HUES6 (cell line): ENCODE results near the gene NOD1.
"Not testable (repeated sequence)": the region's sequence is repeated elsewhere in the genome, so short reads cannot be mapped to it uniquely, and the experiment has no call there.

Experiments
- H3K27ac ChIP-seq: 2 replicates; pipeline ENCODE4 v1.7.0; 2013; ENCODE audit warnings: low read depth, mild to moderate bottlenecking, low read length, inconsistent platforms
- H3K27me3 ChIP-seq: 2 replicates; pipeline ENCODE4 v1.6.1; 2013; ENCODE audit warnings: low read length; ENCODE audit not compliant: control insufficient read depth, insufficient read depth
- H3K36me3 ChIP-seq: 2 replicates; pipeline ENCODE4 v1.6.1; 2013; ENCODE audit warnings: low read length; ENCODE audit not compliant: control insufficient read depth, insufficient read depth
- H3K4me1 ChIP-seq: 2 replicates; pipeline ENCODE4 v1.6.1; 2013; ENCODE audit warnings: low read length; ENCODE audit not compliant: control insufficient read depth, insufficient read depth
- H3K4me3 ChIP-seq: 2 replicates; pipeline ENCODE4 v1.5.1; 2013; ENCODE audit warnings: low read depth, low read length
- H3K9ac ChIP-seq: one replicate; pipeline ENCODE4 v1.6.1; 2013; ENCODE audit warnings: mild to moderate bottlenecking, low read length
- H3K9me3 ChIP-seq: 2 replicates; pipeline ENCODE4 v1.6.1; 2013; ENCODE audit warnings: low read depth, low read length; ENCODE audit not compliant: control insufficient read depth, insufficient read depth

Gene NOD1, protein sequence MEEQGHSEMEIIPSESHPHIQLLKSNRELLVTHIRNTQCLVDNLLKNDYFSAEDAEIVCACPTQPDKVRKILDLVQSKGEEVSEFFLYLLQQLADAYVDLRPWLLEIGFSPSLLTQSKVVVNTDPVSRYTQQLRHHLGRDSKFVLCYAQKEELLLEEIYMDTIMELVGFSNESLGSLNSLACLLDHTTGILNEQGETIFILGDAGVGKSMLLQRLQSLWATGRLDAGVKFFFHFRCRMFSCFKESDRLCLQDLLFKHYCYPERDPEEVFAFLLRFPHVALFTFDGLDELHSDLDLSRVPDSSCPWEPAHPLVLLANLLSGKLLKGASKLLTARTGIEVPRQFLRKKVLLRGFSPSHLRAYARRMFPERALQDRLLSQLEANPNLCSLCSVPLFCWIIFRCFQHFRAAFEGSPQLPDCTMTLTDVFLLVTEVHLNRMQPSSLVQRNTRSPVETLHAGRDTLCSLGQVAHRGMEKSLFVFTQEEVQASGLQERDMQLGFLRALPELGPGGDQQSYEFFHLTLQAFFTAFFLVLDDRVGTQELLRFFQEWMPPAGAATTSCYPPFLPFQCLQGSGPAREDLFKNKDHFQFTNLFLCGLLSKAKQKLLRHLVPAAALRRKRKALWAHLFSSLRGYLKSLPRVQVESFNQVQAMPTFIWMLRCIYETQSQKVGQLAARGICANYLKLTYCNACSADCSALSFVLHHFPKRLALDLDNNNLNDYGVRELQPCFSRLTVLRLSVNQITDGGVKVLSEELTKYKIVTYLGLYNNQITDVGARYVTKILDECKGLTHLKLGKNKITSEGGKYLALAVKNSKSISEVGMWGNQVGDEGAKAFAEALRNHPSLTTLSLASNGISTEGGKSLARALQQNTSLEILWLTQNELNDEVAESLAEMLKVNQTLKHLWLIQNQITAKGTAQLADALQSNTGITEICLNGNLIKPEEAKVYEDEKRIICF

DNA sequence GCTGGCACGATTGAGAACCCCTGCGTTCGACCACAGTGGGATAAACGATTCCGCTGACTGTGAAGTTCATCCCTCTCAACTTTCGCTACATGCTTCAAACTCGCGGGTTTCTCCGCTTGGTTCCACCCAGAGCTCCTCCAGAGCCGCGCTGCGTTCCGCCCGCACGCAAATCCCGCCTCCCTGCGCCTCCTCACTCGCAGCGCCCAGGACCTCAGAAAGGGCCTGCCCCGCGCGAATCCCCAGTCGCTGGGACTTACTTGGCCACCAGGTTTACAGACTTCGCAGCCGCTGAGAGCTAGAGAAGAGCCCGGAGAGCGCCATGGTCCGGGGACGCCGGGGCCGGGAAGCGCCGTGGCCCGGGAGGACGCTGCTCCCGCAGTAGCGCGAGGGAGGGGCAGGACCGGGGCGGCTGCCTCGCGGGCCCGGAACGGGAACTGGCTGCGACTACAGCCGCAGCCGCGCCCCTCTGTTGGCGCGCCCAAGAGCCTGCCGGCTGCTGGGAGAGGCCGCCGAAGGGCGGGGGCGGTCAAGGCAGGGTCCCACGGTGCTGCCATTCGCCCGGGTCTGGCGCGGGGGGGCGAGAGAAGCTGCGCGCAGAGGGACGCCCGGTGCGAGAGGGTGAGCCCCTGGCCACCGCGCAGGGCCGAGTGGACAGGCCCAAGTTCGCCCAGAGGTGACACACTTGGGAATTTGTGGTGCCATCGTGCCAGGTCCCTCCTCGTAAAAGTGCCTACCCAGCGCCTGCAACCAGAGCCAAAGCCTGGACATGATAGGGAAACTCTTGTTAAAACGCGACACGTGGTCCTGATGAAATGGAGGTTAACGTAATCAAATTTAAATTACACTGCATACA is at the start of gene NOD1:
TSS of gene NOD1 (minus strand) at position 436 of the 853 bp plus-strand sequence. CDS start 21,863 bp downstream, outside the sequence.
- H3K9me3 ChIP-seq: no peaks in the 10 kb centered on the region; the same call in 1 of the 2 replicates
- peak within 1 kb of the TSS; percentile 89 for H3K9ac ChIP-seq
- peaks cover 30% of the 10 kb centered on the region for H3K4me1 ChIP-seq
- H3K27me3 ChIP-seq: peaks cover 2% of the 10 kb centered on the region; the same call in 1 of the 2 replicates
- no peaks in the 10 kb centered on the region; the same call in 1 of the 2 replicates for H3K36me3 ChIP-seq
- peak within 1 kb of the TSS; percentile 90; the same call in 1 of the 2 replicates for H3K27ac ChIP-seq
- H3K4me3 ChIP-seq: peak within 1 kb of the TSS; percentile 65

DNA sequence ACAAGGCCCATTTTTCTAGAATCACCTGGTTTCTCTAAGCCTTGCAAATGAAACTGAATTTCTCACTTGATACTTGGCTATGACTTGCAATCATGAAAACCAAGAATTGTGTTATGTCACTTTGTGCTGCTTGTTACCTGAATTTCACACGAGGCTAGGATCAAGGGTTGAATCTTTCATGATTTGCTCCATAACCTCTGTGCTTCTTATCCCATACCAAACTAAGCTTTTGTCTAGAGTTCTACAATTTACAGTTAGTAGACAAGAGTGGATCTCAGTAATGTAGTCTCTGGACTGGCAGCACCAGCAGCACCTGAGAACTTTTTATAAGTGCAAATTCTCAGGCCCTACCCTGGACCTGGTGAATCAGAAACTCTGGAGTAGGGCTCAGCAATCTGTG is 48.7 kb upstream of the NOD1 start:
- not testable (repeated sequence) for H3K36me3 ChIP-seq, H3K9ac ChIP-seq, H3K4me3 ChIP-seq, H3K9me3 ChIP-seq, H3K27ac ChIP-seq, H3K27me3 ChIP-seq, H3K4me1 ChIP-seq

DNA sequence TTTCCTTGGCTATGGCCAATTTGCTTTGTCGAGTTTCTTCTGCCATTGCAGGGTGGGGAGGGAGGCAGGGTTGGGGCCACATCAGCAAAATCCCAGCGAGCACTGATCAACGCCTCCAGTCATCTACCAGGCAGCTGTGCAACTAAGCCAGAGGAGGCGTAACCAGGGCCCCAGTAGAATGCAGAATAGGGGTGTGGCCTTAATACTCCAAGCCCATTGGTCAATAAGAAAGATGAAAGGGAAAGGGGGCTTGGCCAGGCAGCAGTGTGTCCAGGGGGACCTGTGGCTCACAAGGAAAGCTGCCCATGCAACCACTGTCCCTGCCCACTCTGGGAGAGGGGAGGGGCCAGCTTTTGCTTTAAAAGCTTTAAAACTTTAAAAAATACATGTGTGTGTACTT is 47.6 kb upstream of the NOD1 start:
- H3K4me3 ChIP-seq: no peak overlapping the region
- H3K27me3 ChIP-seq: no peaks in the 10 kb centered on the region
- no peaks in the 10 kb centered on the region for H3K9me3 ChIP-seq
- H3K4me1 ChIP-seq: peaks cover 2% of the 10 kb centered on the region; the same call in 1 of the 2 replicates
- no peak overlapping the region for H3K9ac ChIP-seq
- H3K36me3 ChIP-seq: no peaks in the 10 kb centered on the region
- H3K27ac ChIP-seq: no peak overlapping the region

DNA sequence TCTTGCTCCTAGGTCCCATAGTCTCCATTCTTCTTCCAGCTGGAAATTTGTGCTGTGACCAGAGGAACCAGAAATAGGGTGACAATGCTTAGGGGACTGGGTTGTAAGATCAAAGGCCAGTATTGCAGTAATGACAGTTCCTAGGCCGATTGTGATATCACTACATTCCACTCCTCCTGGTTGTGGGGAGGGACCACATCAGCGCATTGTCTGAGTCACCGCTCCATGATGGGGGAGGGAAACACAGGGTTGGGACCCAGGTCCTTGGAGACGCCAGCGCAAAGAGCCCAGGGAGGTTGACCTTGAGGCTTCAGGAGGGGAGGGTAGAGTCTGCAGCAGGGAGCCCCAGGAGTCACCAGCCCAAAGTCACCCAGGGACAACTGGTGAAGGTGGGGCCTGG is 46.8 kb upstream of the NOD1 start:
- no peak overlapping the region for H3K9ac ChIP-seq
- peaks cover 9% of the 10 kb centered on the region; the same call in 1 of the 2 replicates for H3K4me1 ChIP-seq
- H3K9me3 ChIP-seq: no peaks in the 10 kb centered on the region
- no peak overlapping the region for H3K27ac ChIP-seq
- no peak overlapping the region for H3K4me3 ChIP-seq
- H3K27me3 ChIP-seq: no peaks in the 10 kb centered on the region
- H3K36me3 ChIP-seq: no peaks in the 10 kb centered on the region

DNA sequence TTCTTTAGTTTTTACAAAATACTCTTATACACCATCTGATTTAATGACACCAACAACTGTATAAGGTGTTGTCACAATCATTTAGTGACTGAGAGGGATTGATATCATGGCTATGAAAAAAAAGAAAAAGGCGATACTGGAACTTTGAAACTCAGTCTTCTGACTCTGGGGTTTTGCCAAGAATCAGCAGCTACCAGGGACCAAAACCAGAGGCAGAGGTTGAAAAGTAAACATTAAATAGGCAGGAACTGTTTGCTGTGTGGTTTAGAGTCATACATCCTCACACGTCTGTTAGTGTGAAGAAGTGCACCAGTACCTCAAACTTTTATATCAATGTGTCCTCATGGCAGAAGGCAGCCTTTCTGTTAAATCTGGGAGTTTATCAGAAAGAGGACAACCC is 46.0 kb upstream of the NOD1 start:
- Histone ChIP-seq H3K27ac (no peak overlapping the region), H3K36me3 (no peaks in the 10 kb centered on the region), H3K27me3 (no peaks in the 10 kb centered on the region), H3K9me3 (no peaks in the 10 kb centered on the region), H3K9ac (no peak overlapping the region), H3K4me1 (peaks cover 11% of the 10 kb centered on the region; the same call in 1 of the 2 replicates), H3K4me3 (no peak overlapping the region)

DNA sequence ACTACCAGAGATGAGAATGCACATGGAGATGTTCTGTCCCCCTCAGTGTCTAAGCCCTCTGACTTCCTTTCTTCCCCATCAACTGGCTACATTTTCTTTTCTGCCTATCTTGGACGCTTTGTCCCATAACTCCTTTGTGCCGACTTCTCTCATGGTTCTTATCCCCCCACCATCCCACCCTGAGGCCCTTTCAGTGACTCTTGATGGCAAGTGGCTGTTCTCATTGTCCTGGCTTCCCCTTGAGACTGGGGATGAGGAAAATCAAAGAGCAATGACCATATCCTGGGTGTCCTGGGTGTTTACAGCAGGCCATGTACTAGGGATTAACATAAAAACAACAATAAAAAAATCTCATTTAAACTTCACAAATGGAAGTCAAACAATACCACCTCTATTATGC is 44.9 kb upstream of the NOD1 start:
- Histone ChIP-seq H3K36me3 (no peaks in the 10 kb centered on the region), H3K27ac (no peak overlapping the region), H3K9me3 (no peaks in the 10 kb centered on the region), H3K27me3 (no peaks in the 10 kb centered on the region), H3K9ac (no peak overlapping the region), H3K4me3 (no peak overlapping the region), H3K4me1 (peaks cover 11% of the 10 kb centered on the region; the same call in 1 of the 2 replicates)

DNA sequence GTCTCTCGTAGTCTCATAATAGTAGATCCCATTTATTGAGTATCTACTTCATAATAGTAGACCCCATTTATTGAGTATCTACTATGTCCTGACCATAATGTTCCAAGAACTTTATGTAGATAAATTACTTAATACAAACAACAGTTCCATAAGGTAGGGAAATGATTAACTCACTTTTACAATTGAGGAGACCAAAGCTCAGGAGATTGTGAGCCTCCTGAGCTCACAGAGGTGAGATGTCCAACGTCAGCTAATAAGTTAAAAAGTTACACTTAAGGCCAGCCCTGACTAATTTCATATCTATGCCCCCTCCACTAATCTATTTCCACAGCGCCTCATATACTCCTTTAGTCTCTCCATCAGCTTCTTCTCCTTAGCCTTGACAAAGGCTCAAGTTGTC is 43.6 kb upstream of the NOD1 start:
- Histone ChIP-seq H3K36me3 (no peaks in the 10 kb centered on the region), H3K27ac (no peak overlapping the region), H3K27me3 (no peaks in the 10 kb centered on the region), H3K4me3 (no peak overlapping the region), H3K9ac (no peak overlapping the region), H3K9me3 (no peaks in the 10 kb centered on the region), H3K4me1 (peaks cover 11% of the 10 kb centered on the region; the same call in 1 of the 2 replicates)

DNA sequence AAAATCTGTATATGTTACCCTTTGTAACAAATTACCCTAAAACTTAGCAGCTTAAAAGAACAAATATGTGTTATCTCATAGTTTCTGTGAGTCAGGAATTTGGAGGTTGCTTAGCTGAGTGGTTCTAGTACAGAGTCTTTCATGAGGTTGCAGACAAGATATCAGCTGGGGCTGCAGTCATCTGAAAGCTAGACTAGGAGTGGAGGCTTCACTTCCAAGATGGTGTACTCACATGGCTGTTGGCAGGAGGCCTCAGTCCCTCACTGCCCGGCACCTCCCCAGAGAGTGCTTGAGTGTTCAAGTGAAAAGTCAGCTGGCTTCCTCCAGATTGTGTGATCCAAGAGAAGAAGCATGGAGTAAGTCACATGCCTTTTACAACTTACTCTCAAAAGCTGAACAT is 42.9 kb upstream of the NOD1 start:
- H3K27ac ChIP-seq: no peak overlapping the region
- no peaks in the 10 kb centered on the region for H3K27me3 ChIP-seq
- no peaks in the 10 kb centered on the region for H3K9me3 ChIP-seq
- no peak overlapping the region for H3K4me3 ChIP-seq
- peaks cover 11% of the 10 kb centered on the region; the same call in 1 of the 2 replicates for H3K4me1 ChIP-seq
- no peaks in the 10 kb centered on the region for H3K36me3 ChIP-seq
- H3K9ac ChIP-seq: no peak overlapping the region

DNA sequence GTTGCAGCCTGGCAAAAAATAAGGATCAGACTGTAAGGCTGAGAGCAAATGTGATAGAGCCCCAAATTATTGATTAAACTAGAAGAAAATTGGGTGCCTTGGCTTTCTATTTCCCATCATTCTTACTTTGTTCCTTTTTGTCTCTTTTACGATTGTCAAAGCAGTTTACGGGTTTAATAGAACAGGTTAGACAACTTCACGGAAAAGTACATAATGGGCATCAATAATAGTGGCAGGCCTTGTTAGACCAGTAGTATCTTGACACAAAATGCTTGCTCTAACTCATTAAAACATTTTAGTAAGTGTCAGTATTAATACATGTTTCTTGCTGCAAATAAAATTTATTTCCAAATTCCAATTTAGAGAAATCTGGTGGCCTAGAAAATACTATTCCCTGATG is 40.5 kb upstream of the NOD1 start:
- no peaks in the 10 kb centered on the region for H3K36me3 ChIP-seq
- peaks cover 11% of the 10 kb centered on the region; the same call in 1 of the 2 replicates for H3K4me1 ChIP-seq
- no peak overlapping the region for H3K4me3 ChIP-seq
- no peaks in the 10 kb centered on the region for H3K9me3 ChIP-seq
- H3K27ac ChIP-seq: no peak overlapping the region
- H3K27me3 ChIP-seq: no peaks in the 10 kb centered on the region
- H3K9ac ChIP-seq: no peak overlapping the region

DNA sequence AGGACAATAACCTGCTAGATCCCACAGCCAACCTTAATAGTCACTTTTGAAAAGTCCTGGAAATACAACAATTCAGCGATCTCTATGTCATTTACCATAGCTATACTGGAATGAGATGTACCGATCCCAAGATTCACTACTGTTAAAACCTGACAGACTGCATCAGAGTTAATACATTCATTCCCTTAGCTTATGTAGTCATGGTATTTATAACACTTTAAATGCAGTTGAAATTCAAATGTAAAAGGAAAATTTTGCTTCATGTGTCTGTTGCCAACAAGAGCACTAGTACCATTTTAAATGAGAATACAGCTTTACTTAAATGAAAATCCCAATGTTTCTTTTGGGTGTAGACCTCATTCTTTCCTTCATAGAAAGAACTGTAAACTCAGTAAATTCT is 37.2 kb upstream of the NOD1 start:
- H3K9ac ChIP-seq: no peak overlapping the region
- no peaks in the 10 kb centered on the region for H3K9me3 ChIP-seq
- peaks cover 5% of the 10 kb centered on the region; the same call in 1 of the 2 replicates for H3K4me1 ChIP-seq
- H3K27me3 ChIP-seq: no peaks in the 10 kb centered on the region
- no peak overlapping the region for H3K4me3 ChIP-seq
- H3K27ac ChIP-seq: no peak overlapping the region
- no peaks in the 10 kb centered on the region for H3K36me3 ChIP-seq
